Colonic mucosa (tissue), 4 donors: ENCODE data around the gene PPFIA4. TPM values are rescaled to one million over a fixed set of nuclear protein-coding genes. Genes with fewer than 3 reads are reported as not detected.
A peak's percentile ranks its signal among the peaks of the same experiment; 100 is the strongest.

Experiments
- DNase-seq: peaks from one replicate; pipeline ENCODE4 v3.0.0-alpha.2; 2020
- H3K27ac ChIP-seq: fragments of 200-600 bp; one replicate; pipeline ENCODE4 v1.8.0; 2021
- H3K27me3 ChIP-seq: fragments of 200-600 bp; one replicate; pipeline ENCODE4 v1.8.0; 2021
- H3K36me3 ChIP-seq: fragments of 200-600 bp; one replicate; pipeline ENCODE4 v1.8.0; 2021
- H3K4me1 ChIP-seq: fragments of 200-600 bp; one replicate; pipeline ENCODE4 v1.8.0; 2021; ENCODE audit warnings: mild to moderate bottlenecking
- H3K4me3 ChIP-seq: fragments of 200-600 bp; one replicate; pipeline ENCODE4 v1.8.0; 2021
- H3K9ac ChIP-seq, 2 donors: one replicate each; pipeline ENCODE4 v1.7.0; 2013; ENCODE audit warnings: control low read depth in 2 of 2, low read depth in 2 of 2, low read length in 2 of 2
- H3K9me3 ChIP-seq: fragments of 200-600 bp; one replicate; pipeline ENCODE4 v1.8.0; 2021
- CTCF ChIP-seq: fragments of 200-600 bp; IDR thresholded peaks from one replicate; pipeline ENCODE4 v1.8.0; 2022; ENCODE audit warnings: antibody characterized with exemption, mild to moderate bottlenecking
- intact Hi-C: fragments of 100-400 bp; cut with DNase I; formaldehyde crosslinking; loops from one replicate; pipeline ENCODE4 v1.14.1; 2022
- total RNA-seq, 2 donors: library from RNA; stranded (reverse); fragmentation: NEBNext Ultra II Directional in 1 of 2; extraction: Animal tissue kit (Norgen Biotek cat#: 25700) in 1 of 2; gene quantifications; one replicate each; pipeline ENCODE4 v1.2.1, GENCODE V29; 2021
- donor health status: healthy.
- donor health status: DM: no; HTN: no; CAD: no.
- donor health status: DM: no; HTN: no; CAD: no.

PPFIA4 gene
- total RNA-seq, 2 donors from 2014 or later: 1.6 to 7.3 TPM

GRCh38 chr1:203114202-203114601, 87.9 kb downstream of the PPFIA4 start:
- TF ChIP-seq CTCF: no peak
- H3K4me3 ChIP-seq: no peak overlapping the region
- H3K4me1 ChIP-seq: no peaks in the 10 kb centered on the region
- intact Hi-C loops: no loop called here
- H3K36me3 ChIP-seq: no peaks in the 10 kb centered on the region
- H3K9ac ChIP-seq: no peak overlapping the region
- H3K27me3 ChIP-seq: no peaks in the 10 kb centered on the region
- DNase-seq: no peak
- no peak overlapping the region for H3K27ac ChIP-seq
- H3K9me3 ChIP-seq: no peaks in the 10 kb centered on the region

GRCh38 chr1:203116091-203116820, 90.0 kb downstream of the PPFIA4 start:
- H3K4me1 ChIP-seq: no peaks in the 10 kb centered on the region
- intact Hi-C loops: loop anchor here (5.0 kb wide), 2 partner anchors 56 to 101 kb away; no protein-coding TSS in a partner anchor
- H3K36me3 ChIP-seq: no peaks in the 10 kb centered on the region
- H3K9me3 ChIP-seq: no peaks in the 10 kb centered on the region
- DNase-seq: no peak
- no peak overlapping the region for H3K27ac ChIP-seq
- H3K4me3 ChIP-seq: no peak overlapping the region
- H3K27me3 ChIP-seq: no peaks in the 10 kb centered on the region
- TF ChIP-seq CTCF: no peak
- no peak overlapping the region for H3K9ac ChIP-seq

GRCh38 chr1:203117611-203118575, 91.6 kb downstream of the PPFIA4 start:
- Histone ChIP-seq H3K27ac (no peak overlapping the region), H3K9me3 (no peaks in the 10 kb centered on the region), H3K4me3 (no peak overlapping the region), H3K9ac (peak overlapping the region in 1 of 2 donors; percentile 30), H3K36me3 (no peaks in the 10 kb centered on the region), H3K27me3 (no peaks in the 10 kb centered on the region), H3K4me1 (no peaks in the 10 kb centered on the region)
- peak; percentile 65 for DNase-seq
- TF ChIP-seq CTCF: peak; percentile 60
- intact Hi-C loops: loop anchor here (5.0 kb wide), 2 partner anchors 54 to 99 kb away; no protein-coding TSS in a partner anchor

- Histone ChIP-seq H3K27ac (no peak overlapping the region), H3K9me3 (no peaks in the 10 kb centered on the region), H3K4me1 (no peaks in the 10 kb centered on the region), H3K4me3 (no peak overlapping the region), H3K36me3 (no peaks in the 10 kb centered on the region), H3K27me3 (no peaks in the 10 kb centered on the region), H3K9ac (no peak overlapping the region)
- no peak for DNase-seq
- intact Hi-C loops: no loop called here
- TF ChIP-seq CTCF: no peak
Observed at GRCh38 chr1:203120325-203121153, 94.2 kb downstream of the PPFIA4 start.
